Hepatocyte (in vitro differentiated cells): ENCODE results near the gene CDHR2. TPM values are rescaled to one million over a fixed set of nuclear protein-coding genes. Genes with fewer than 3 reads are reported as not detected.

ENCODE experiments used
- DNase-seq: peaks from one replicate; pipeline ENCODE4 v3.0.0-alpha.2; 2016; ENCODE audit warnings: low spot score
- H2AFZ ChIP-seq: fragments of 200-600 bp; sonication (generic); 2 replicates; pipeline ENCODE4 v1.6.0; 2016; ENCODE audit warnings: antibody characterized with exemption, mild to moderate bottlenecking
- H3K27ac ChIP-seq: fragments of 200-600 bp; sonication (generic); 2 replicates; pipeline ENCODE4 v1.5.1; 2016; ENCODE audit warnings: mild to moderate bottlenecking
- H3K27me3 ChIP-seq: fragments of 200-600 bp; sonication (generic); 2 replicates; pipeline ENCODE4 v1.6.1; 2016
- H3K36me3 ChIP-seq: fragments of 200-600 bp; sonication (generic); replicated peaks from 2 replicates; pipeline ENCODE4 v1.5.1; 2016; ENCODE audit warnings: low read depth; ENCODE audit not compliant: insufficient read depth
- H3K4me1 ChIP-seq: fragments of 200-600 bp; sonication (generic); 2 replicates; pipeline ENCODE4 v1.5.1; 2016; ENCODE audit warnings: mild to moderate bottlenecking, moderate library complexity; ENCODE audit not compliant: insufficient read depth
- H3K4me2 ChIP-seq: fragments of 200-600 bp; sonication (generic); 2 replicates; pipeline ENCODE4 v1.6.0; 2016
- H3K4me3 ChIP-seq: fragments of 200-600 bp; sonication (generic); 2 replicates; pipeline ENCODE4 v1.5.1; 2016; ENCODE audit warnings: mild to moderate bottlenecking
- H3K79me2 ChIP-seq: fragments of 200-600 bp; sonication (generic); 2 replicates; pipeline ENCODE4 v1.6.0; 2017; ENCODE audit warnings: mild to moderate bottlenecking
- H3K9me2 ChIP-seq: fragments of 200-600 bp; sonication (generic); replicated peaks from 2 replicates; pipeline ENCODE4 v1.6.0; 2017; ENCODE audit warnings: mild to moderate bottlenecking; ENCODE audit not compliant: insufficient read depth
- H3K9me3 ChIP-seq: fragments of 200-600 bp; sonication (generic); 2 replicates; pipeline ENCODE4 v1.5.1; 2016; ENCODE audit warnings: low read depth, mild to moderate bottlenecking
- H4K20me1 ChIP-seq: fragments of 200-600 bp; sonication (generic); 2 replicates; pipeline ENCODE4 v1.6.0; 2016; ENCODE audit warnings: mild to moderate bottlenecking; ENCODE audit not compliant: insufficient read depth, poor library complexity, severe bottlenecking
- CTCF ChIP-seq: fragments of 200-600 bp; sonication (generic); IDR thresholded peaks from 2 replicates; pipeline ENCODE4 v1.5.1; 2016; ENCODE audit warnings: antibody characterized with exemption, mild to moderate bottlenecking; ENCODE audit not compliant: poor library complexity
- EZH2 ChIP-seq: fragments of 200-600 bp; sonication (generic); IDR thresholded peaks from 2 replicates; pipeline ENCODE4 v1.6.1; 2016; ENCODE audit warnings: antibody characterized with exemption, mild to moderate bottlenecking, borderline replicate concordance
- EZH2phosphoT487 ChIP-seq: fragments of 200-600 bp; sonication (generic); IDR thresholded peaks from one replicate; pipeline ENCODE4 v1.6.1; 2018; ENCODE audit warnings: antibody characterized with exemption, mild to moderate bottlenecking, low read depth, moderate library complexity; ENCODE audit not compliant: unreplicated experiment, severe bottlenecking
- WGBS: methylation state at CpG from one replicate; pipeline ENCODE4 v1.1.6; 2016; ENCODE audit warnings: low lambda C conversion rate; ENCODE audit errors: missing lambda C conversion rate; 5-methylcytosine and 5-hydroxymethylcytosine counted together
- polyA plus RNA-seq: library from polyadenylated mRNA; unstranded; fragments of >200 nt; fragmentation: Nextera tagmentation; extraction: Ambion mirVana; gene quantifications from 2 replicates; pipeline ENCODE4 v1.2.1, GENCODE V29; 2016
- total RNA-seq: library from RNA; depleted of rRNA; stranded (reverse); fragments of >200 nt; gene quantifications from 2 replicates; pipeline ENCODE4 v1.2.3, GENCODE V29; 2014

The CDHR2 gene
- total and polyA plus RNA-seq, 2 experiments from 2014 or later = 28.3 to 29.8 TPM

DNA sequence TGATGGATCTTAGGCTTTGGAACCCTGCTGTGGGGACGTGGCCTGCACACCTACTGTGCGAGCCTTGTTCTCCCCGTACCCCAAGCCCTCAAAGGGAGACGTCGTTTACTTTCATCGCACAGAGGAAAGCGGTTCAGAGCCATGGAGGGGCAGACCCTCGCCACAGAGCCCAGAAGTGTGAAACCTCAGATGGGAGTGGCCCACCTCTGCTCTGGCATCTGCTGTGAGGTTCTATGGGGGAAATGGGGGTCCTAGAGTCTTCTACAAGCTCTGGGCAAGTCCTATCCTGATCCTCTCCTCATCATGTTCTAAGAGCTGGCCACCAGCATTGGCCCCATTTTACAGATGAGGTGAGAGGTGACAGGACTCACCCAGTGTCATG, 8.2 kb upstream of the CDHR2 start:
- no peak for TF ChIP-seq EZH2
- no peak for TF ChIP-seq CTCF
- no peak for TF ChIP-seq EZH2phosphoT487
- Histone ChIP-seq H3K9me2 (no peaks in the 10 kb centered on the region), H3K4me3 (no peak overlapping the region), H3K9me3 (no peaks in the 10 kb centered on the region), H3K4me1 (peaks cover 38% of the 10 kb centered on the region), H3K4me2 (peak overlapping the region; percentile 97), H3K79me2 (peaks cover 16% of the 10 kb centered on the region), H3K36me3 (no peaks in the 10 kb centered on the region), H2AFZ (no peak overlapping the region), H3K27me3 (no peaks in the 10 kb centered on the region), H3K27ac (peak overlapping the region; percentile 97), H4K20me1 (no peaks in the 10 kb centered on the region)
- no peak for DNase-seq
- 88% methylated on average over 8 of the region's 8 CpGs for WGBS

- peaks cover 10% of the 10 kb centered on the region for H3K79me2 ChIP-seq
- H3K4me1 ChIP-seq = peaks cover 38% of the 10 kb centered on the region
- no peak overlapping the region for H3K4me3 ChIP-seq
- H3K27ac ChIP-seq = peak overlapping the region; percentile 97
- no peaks in the 10 kb centered on the region for H3K36me3 ChIP-seq
- peak; percentile 85 for DNase-seq
- H2AFZ ChIP-seq = no peak overlapping the region
- no peaks in the 10 kb centered on the region for H3K9me2 ChIP-seq
- H3K9me3 ChIP-seq = no peaks in the 10 kb centered on the region
- H3K4me2 ChIP-seq = peak overlapping the region; percentile 97
- H3K27me3 ChIP-seq = no peaks in the 10 kb centered on the region
- WGBS = 52% methylated on average over 12 of the region's 12 CpGs
- no peak for TF ChIP-seq EZH2
- no peaks in the 10 kb centered on the region for H4K20me1 ChIP-seq
These were observed 7.6 kb upstream of the CDHR2 start for GRCh38 chr5:176541338-176542134.

DNA sequence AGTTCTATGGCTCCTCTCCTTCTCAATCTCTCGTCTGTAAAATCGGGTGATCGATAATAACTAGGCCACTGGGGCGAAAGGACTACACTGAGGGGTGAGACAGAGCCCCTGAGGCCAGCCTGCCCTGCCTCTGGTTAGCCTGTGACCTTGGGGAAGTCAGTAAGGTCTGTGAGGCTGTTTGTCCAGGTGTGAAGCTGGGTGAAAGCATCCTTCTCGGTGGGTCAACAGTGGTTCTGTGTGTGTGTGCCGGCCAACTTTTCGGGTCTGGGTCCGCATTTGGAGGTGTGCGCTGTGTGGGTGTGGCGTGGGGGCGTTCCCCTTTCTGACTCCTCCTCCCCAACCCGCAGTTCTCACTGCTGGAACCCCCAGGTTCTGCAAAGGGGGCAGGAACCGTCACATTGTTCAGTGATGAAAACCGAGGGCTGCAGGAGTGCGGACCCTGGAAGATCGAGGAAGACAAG, 7.0 kb upstream of the CDHR2 start:
- Histone ChIP-seq H3K9me3 (no peaks in the 10 kb centered on the region), H3K4me1 (peaks cover 40% of the 10 kb centered on the region), H4K20me1 (no peaks in the 10 kb centered on the region), H3K36me3 (no peaks in the 10 kb centered on the region), H2AFZ (peak overlapping the region; percentile 53), H3K4me3 (peak overlapping the region; percentile 88), H3K27me3 (no peaks in the 10 kb centered on the region), H3K4me2 (peak overlapping the region; percentile 97), H3K79me2 (peaks cover 5% of the 10 kb centered on the region), H3K27ac (peak overlapping the region; percentile 97), H3K9me2 (no peaks in the 10 kb centered on the region)
- 52% methylated on average over 15 of the region's 16 CpGs for WGBS
- DNase-seq = no peak
- TF ChIP-seq EZH2phosphoT487 = no peak
- no peak for TF ChIP-seq EZH2
- no peak for TF ChIP-seq CTCF
